Measurements from ENCODE around the gene SLA2.

Gene SLA2

GRCh38 chr20:36606158-36607066 is 39.6 kb downstream of the SLA2 start:
- TF ChIP-seq RARB (CRISPR knock-in tag; IDR thresholded peaks at IDR 0.05) = no peak
- no peak; the same call in 2 of the 3 replicates for ATAC-seq

GRCh38 chr20:36605399-36606157 is 40.4 kb downstream of the SLA2 start, which contains the start of gene RAB5IF:
Gene RAB5IF (plus strand): TSS chr20:36605779. CDS start chr20:36605952, 173 bp downstream.
- TF ChIP-seq ZNF565 (CRISPR knock-in tag; conservative IDR thresholded peaks at IDR 0.05; ENCODE audit: low read depth) (0 out of 2 replicates have a peak, but pooled peaks have one; percentile 46), ZNF70 (CRISPR knock-in tag; IDR thresholded peaks at IDR 0.05) (no peak)
- ATAC-seq = peak; percentile 99

- peak; percentile 1; the same call in 2 of the 3 replicates for ATAC-seq
- TF ChIP-seq OSR1 (CRISPR knock-in tag; IDR thresholded peaks at IDR 0.05) (no peak), PATZ1 (CRISPR knock-in tag; IDR thresholded peaks at IDR 0.05; ENCODE audit: borderline replicate concordance) (no peak), ZNF8 (CRISPR knock-in tag; IDR thresholded peaks at IDR 0.05) (no peak), ISL1 (CRISPR knock-in tag; IDR thresholded peaks at IDR 0.05) (no peak), CSRNP3 (CRISPR knock-in tag; IDR thresholded peaks at IDR 0.05) (no peak), ARNTL (CRISPR knock-in tag; IDR thresholded peaks at IDR 0.05; ENCODE audit: borderline replicate concordance, low read depth) (no peak), ESRRG (CRISPR knock-in tag; IDR thresholded peaks at IDR 0.05) (no peak), ZNF70 (CRISPR knock-in tag; IDR thresholded peaks at IDR 0.05) (no peak)
These were observed 41.0 kb downstream of the SLA2 start for GRCh38 chr20:36604952-36605398.

- no peak for ATAC-seq
- TF ChIP-seq TSHZ2 (CRISPR knock-in tag; IDR thresholded peaks at IDR 0.05) (no peak), TCF4 (CRISPR knock-in tag; IDR thresholded peaks at IDR 0.05; ENCODE audit: borderline replicate concordance) (no peak), ISL1 (CRISPR knock-in tag; IDR thresholded peaks at IDR 0.05) (no peak), ESRRG (CRISPR knock-in tag; IDR thresholded peaks at IDR 0.05) (no peak), GLIS3 (CRISPR knock-in tag; IDR thresholded peaks at IDR 0.05) (no peak), OSR1 (CRISPR knock-in tag; IDR thresholded peaks at IDR 0.05) (no peak)
These were observed 44.5 kb downstream of the SLA2 start for GRCh38 chr20:36601540-36601939.

- ATAC-seq = no peak
- no peak for TF ChIP-seq ZFP30 (CRISPR knock-in tag; IDR thresholded peaks at IDR 0.05)
These were observed 46.1 kb downstream of the SLA2 start for GRCh38 chr20:36599912-36600345.

GRCh38 chr20:36593347-36593929 is 52.6 kb downstream of the SLA2 start:
- ATAC-seq = no peak
- TF ChIP-seq PATZ1 (CRISPR knock-in tag; IDR thresholded peaks at IDR 0.05; ENCODE audit: borderline replicate concordance) (no peak), ZNF8 (CRISPR knock-in tag; IDR thresholded peaks at IDR 0.05) (no peak), PPARA (CRISPR knock-in tag; IDR thresholded peaks at IDR 0.05; ENCODE audit: borderline replicate concordance) (no peak), CSDC2 (CRISPR knock-in tag; IDR thresholded peaks at IDR 0.05) (no peak), GLIS3 (CRISPR knock-in tag; IDR thresholded peaks at IDR 0.05) (no peak), POU6F1 (CRISPR knock-in tag; IDR thresholded peaks at IDR 0.05; ENCODE audit: borderline replicate concordance, low read depth) (no peak), ZNF565 (CRISPR knock-in tag; conservative IDR thresholded peaks at IDR 0.05; ENCODE audit: low read depth) (no peak)

All from SK-N-SH treated with all-trans-retinoic acid at 6 μM for 48 hours (cell line).